HepG2 (cell line): ENCODE results near the gene TRPM5. TPM values are rescaled to one million over a fixed set of nuclear protein-coding genes. Genes with fewer than 3 reads are reported as not detected.

ENCODE experiments used
- polyA plus RNA-seq, 8 experiments: library from polyadenylated mRNA; depleted of rRNA in 3 of 8; stranded (reverse) in 7 of 8; unstranded in 1 of 8; fragments of >200 nt; fragmentation: Illumina TruSeq in 4 of 8; extraction: Trizol in 4 of 8; gene quantifications; 2 replicates each; pipeline versions ENCODE4 v1.2.1 to v1.2.3, GENCODE V29; 2011 to 2016; ENCODE audit warnings: low read depth in 4 of 8, missing spikeins in 1 of 8, mixed read lengths in 1 of 8; ENCODE audit not compliant: insufficient read depth in 1 of 8
- total RNA-seq, 5 experiments: library from RNA; depleted of rRNA; stranded (reverse); fragments of >200 nt; fragmentation: Illumina TruSeq; extraction: Trizol; gene quantifications; 2 replicates each; pipeline ENCODE4 v1.2.3, GENCODE V29; 2016; ENCODE audit warnings: low read depth in 1 of 5

TRPM5 gene
- total and polyA plus RNA-seq, 2 of the 13 experiments (the other 11 are each of a cell fraction or from before 2014, with no cell fraction given), result 0.12 TPM; not detected in 1

Other genes with a start within 250 kb of the TRPM5 start
- 0.07 TPM in 1 of 2 replicates, not detected in the other for gene ASCL2, start 173.9 kb downstream of the TRPM5 start, total RNA-seq (2016; rRNA removed; fragmentation: Illumina TruSeq; extraction: Trizol)
- not detected in 2 replicates for gene ASCL2, start 173.9 kb downstream of the TRPM5 start, polyA plus RNA-seq (2011; rRNA removed)
- not detected in 2 replicates for gene C11orf21, start 142.6 kb downstream of the TRPM5 start, total RNA-seq (2016; rRNA removed; fragmentation: Illumina TruSeq; extraction: Trizol)
- 0.03 and 0.08 TPM in 2 replicates for gene C11orf21, start 142.6 kb downstream of the TRPM5 start, polyA plus RNA-seq (2011; rRNA removed)
- 0.09 TPM in 1 of 2 replicates, not detected in the other for gene TSPAN32, start 142.5 kb downstream of the TRPM5 start, total RNA-seq (2016; rRNA removed; fragmentation: Illumina TruSeq; extraction: Trizol)
- 0.39 and 0.70 TPM in 2 replicates for gene TSPAN32, start 142.5 kb downstream of the TRPM5 start, polyA plus RNA-seq (2011; rRNA removed)
- not detected in 2 replicates for gene CD81, start 67.2 kb downstream of the TRPM5 start, total RNA-seq (2016; rRNA removed; fragmentation: Illumina TruSeq; extraction: Trizol)
- not detected in 2 replicates for gene CD81, start 67.2 kb downstream of the TRPM5 start, polyA plus RNA-seq (2011; rRNA removed)
- 51.5 and 58.6 TPM in 2 replicates for gene TSSC4, start 43.8 kb downstream of the TRPM5 start, total RNA-seq (2016; rRNA removed; fragmentation: Illumina TruSeq; extraction: Trizol)
- 16.2 and 20.5 TPM in 2 replicates for gene TSSC4, start 43.8 kb downstream of the TRPM5 start, polyA plus RNA-seq (2011; rRNA removed)
- gene KCNQ1, start 494 bp upstream of the TRPM5 start, total RNA-seq (2016; rRNA removed; fragmentation: Illumina TruSeq; extraction: Trizol), result 0.02 TPM in 1 of 2 replicates, not detected in the other
- gene KCNQ1, start 494 bp upstream of the TRPM5 start, polyA plus RNA-seq (2011; rRNA removed), result 0.08 and 0.13 TPM in 2 replicates